H1 (cell line): ENCODE measurements around the gene TSHZ2.

Experiments
- CBX8 ChIP-seq: fragments of 300-800, 300-1000 bp; sonication (generic); IDR thresholded peaks from 2 replicates; pipeline ENCODE4 v1.7.1; 2016; ENCODE audit warnings: low read depth, low read length, borderline replicate concordance
- CREB1 ChIP-seq: IDR thresholded peaks from 2 replicates; pipeline ENCODE4 v1.6.1; 2012; ENCODE audit warnings: inconsistent platforms
- CTCF ChIP-seq, 3 experiments: IDR thresholded peaks; 1 replicate in 2 of 3; 2 replicates in 1 of 3; pipeline versions ENCODE4 v1.5.1 to v1.6.1; 2011; ENCODE audit warnings: low read length in 3 of 3, mild to moderate bottlenecking in 3 of 3, inconsistent platforms in 2 of 3, low read depth in 1 of 3, moderate library complexity in 1 of 3; ENCODE audit not compliant: insufficient read depth in 1 of 3; ENCODE audit errors: control extremely low read depth in 1 of 3
- EP300 ChIP-seq, 2 experiments: IDR thresholded peaks; 1 replicate in 1 of 2; 2 replicates in 1 of 2; pipeline ENCODE4 v1.6.1; 2011 to 2012; ENCODE audit warnings: low read depth in 2 of 2, low read length in 2 of 2, mild to moderate bottlenecking in 2 of 2, borderline replicate concordance in 1 of 2, inconsistent platforms in 1 of 2, moderate library complexity in 1 of 2
- EZH2 ChIP-seq: fragments of 200-600 bp; sonication (generic); IDR thresholded peaks from 2 replicates; pipeline ENCODE4 v1.7.1; 2012; ENCODE audit warnings: low read depth, mild to moderate bottlenecking, moderate library complexity, low read length, inconsistent platforms; ENCODE audit not compliant: severe bottlenecking
- GABPA ChIP-seq: IDR thresholded peaks from 2 replicates; pipeline ENCODE4 v1.6.1; 2011; ENCODE audit warnings: mild to moderate bottlenecking, low read length, moderate library complexity, borderline replicate concordance; ENCODE audit not compliant: insufficient read depth
- MAFK ChIP-seq: IDR thresholded peaks from 2 replicates; pipeline ENCODE4 v1.6.1; 2012; ENCODE audit warnings: low read depth, mild to moderate bottlenecking, improper control_type of control experiment, low read length
- POLR2A ChIP-seq, 2 experiments: IDR thresholded peaks; 1 replicate in 1 of 2; 2 replicates in 1 of 2; pipeline ENCODE4 v1.6.1; 2011; ENCODE audit warnings: low read depth in 2 of 2, low read length in 2 of 2, mild to moderate bottlenecking in 2 of 2; ENCODE audit errors: control extremely low read depth in 1 of 2
- POLR2AphosphoS5 ChIP-seq: IDR thresholded peaks from 2 replicates; pipeline ENCODE4 v1.6.1; 2011; ENCODE audit warnings: low read depth, low read length
- RBBP5 ChIP-seq: IDR thresholded peaks from 2 replicates; pipeline ENCODE4 v1.7.1; 2012; ENCODE audit warnings: low read depth, mild to moderate bottlenecking, inconsistent platforms, low read length, moderate library complexity, borderline replicate concordance
- SIN3A ChIP-seq, 2 experiments: IDR thresholded peaks in 1 of 2; conservative IDR thresholded peaks in 1 of 2; 2 replicates each; pipeline ENCODE4 v1.6.1; 2011 to 2012; ENCODE audit warnings: low read length in 2 of 2, improper control_type of control experiment in 1 of 2, low read depth in 1 of 2, mild to moderate bottlenecking in 1 of 2
- TBP ChIP-seq: IDR thresholded peaks from 2 replicates; pipeline ENCODE4 v1.6.1; 2011; ENCODE audit warnings: low read depth, low read length, improper control_type of control experiment
- TCF12 ChIP-seq: IDR thresholded peaks from 2 replicates; pipeline ENCODE4 v1.6.1; 2011; ENCODE audit warnings: low read depth, mild to moderate bottlenecking, low read length

- no peak for TF ChIP-seq POLR2AphosphoS5
- TF ChIP-seq TBP, result no peak
- TF ChIP-seq CTCF (IDR thresholded peaks at IDR 0.05; ENCODE audit: control extremely low read depth in 1 of 3, insufficient read depth in 1 of 3, low read depth in 1 of 3, low read length in 3 of 3), result no peak
- no peak for TF ChIP-seq GABPA
- TF ChIP-seq SIN3A (conservative IDR thresholded peaks at IDR 0.05 in 1 of 2, IDR thresholded peaks at IDR 0.05 in 1 of 2; ENCODE audit: low read depth in 1 of 2, low read length in 2 of 2), result no peak
- no peak for TF ChIP-seq CREB1
- no peak for TF ChIP-seq MAFK
- no peak for TF ChIP-seq RBBP5
- no peak for TF ChIP-seq POLR2A (IDR thresholded peaks at IDR 0.05; ENCODE audit: control extremely low read depth in 1 of 2, low read depth in 2 of 2, low read length in 2 of 2)
- no peak for TF ChIP-seq CBX8
- no peak for TF ChIP-seq EZH2
- TF ChIP-seq EP300 (IDR thresholded peaks at IDR 0.05; ENCODE audit: borderline replicate concordance in 1 of 2, low read depth in 2 of 2, low read length in 2 of 2), result no peak
- no peak for TF ChIP-seq TCF12
These were observed 371.3 kb downstream of the TSHZ2 start for GRCh38 chr20:53343448-53343847.
